Measurements from ENCODE around the gene MND1. TPM values are rescaled to one million over a fixed set of nuclear protein-coding genes. Genes with fewer than 3 reads are reported as not detected.

MND1 gene
- total RNA-seq, 1 experiment from 2014 or later: 19.3 TPM

- H3K4me3 ChIP-seq: no peak overlapping the region
- H3K36me3 ChIP-seq: no peaks in the 10 kb centered on the region
- DNase-seq (ENCODE audit: low read depth in 1 of 2, low spot score in 2 of 2): no peak
- no peaks in the 10 kb centered on the region for H3K9me3 ChIP-seq (replicated peaks)
- no peak overlapping the region for H3K27ac ChIP-seq
- peaks cover 7% of the 10 kb centered on the region for H3K4me1 ChIP-seq (replicated peaks)
- no peaks in the 10 kb centered on the region for H3K27me3 ChIP-seq (replicated peaks)
Observed at GRCh38 chr4:153333874-153334273, 10.6 kb upstream of the MND1 start.

GRCh38 chr4:153335665-153336064, 8.8 kb upstream of the MND1 start:
- H3K9me3 ChIP-seq (replicated peaks): no peaks in the 10 kb centered on the region
- peak in 1 of 2 experiments; percentile 33 for DNase-seq (ENCODE audit: low read depth in 1 of 2, low spot score in 2 of 2)
- peak overlapping the region; percentile 44 for H3K27ac ChIP-seq
- H3K36me3 ChIP-seq: no peaks in the 10 kb centered on the region
- H3K4me1 ChIP-seq (replicated peaks): peaks cover 7% of the 10 kb centered on the region
- H3K4me3 ChIP-seq: no peak overlapping the region
- no peaks in the 10 kb centered on the region for H3K27me3 ChIP-seq (replicated peaks)

DNA sequence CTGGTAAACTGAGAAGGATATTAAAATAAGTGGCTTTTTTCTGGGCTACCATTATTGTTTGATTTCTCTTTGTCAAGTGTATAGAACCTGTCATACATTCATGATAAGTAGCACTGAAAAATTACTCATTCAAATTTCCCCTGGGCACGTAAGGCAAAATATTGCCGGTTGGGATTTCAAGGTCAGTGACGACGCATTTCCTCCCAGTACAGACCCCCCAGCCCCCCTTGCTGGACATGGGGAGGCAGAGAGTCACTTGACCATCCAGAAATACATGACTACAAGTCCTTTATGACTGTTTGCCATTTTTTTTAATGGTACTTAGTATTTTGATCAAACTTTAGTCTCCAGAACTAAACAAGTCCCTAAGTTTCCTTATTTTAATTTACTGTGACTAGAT, 6.8 kb upstream of the MND1 start:
- Histone ChIP-seq H3K9me3 (replicated peaks) (no peaks in the 10 kb centered on the region), H3K36me3 (no peaks in the 10 kb centered on the region)

GRCh38 chr4:153341575-153342090, 2.9 kb upstream of the MND1 start:
- H3K4me3 ChIP-seq: no peak overlapping the region
- peak in 1 of 2 experiments; percentile 48 for DNase-seq (ENCODE audit: low read depth in 1 of 2, low spot score in 2 of 2)
- peak overlapping the region; percentile 21; the same call in 1 of the 2 replicates for H3K27ac ChIP-seq
- H3K27me3 ChIP-seq (replicated peaks): no peaks in the 10 kb centered on the region
- peaks cover 3% of the 10 kb centered on the region; the same call in 1 of the 2 replicates for H3K36me3 ChIP-seq
- peaks cover 27% of the 10 kb centered on the region for H3K4me1 ChIP-seq (replicated peaks)
- H3K9me3 ChIP-seq (replicated peaks): no peaks in the 10 kb centered on the region

More for the DNA sequence above, 6.8 kb upstream of the MND1 start:
- H3K4me3 ChIP-seq: no peak overlapping the region
- no peaks in the 10 kb centered on the region for H3K27me3 ChIP-seq (replicated peaks)
- H3K27ac ChIP-seq: no peak overlapping the region
- H3K4me1 ChIP-seq (replicated peaks): peaks cover 20% of the 10 kb centered on the region
- no peak for DNase-seq (ENCODE audit: low read depth in 1 of 2, low spot score in 2 of 2)

GRCh38 chr4:153342751-153343552, 1.5 kb upstream of the MND1 start:
- Histone ChIP-seq H3K36me3 (peaks cover 3% of the 10 kb centered on the region; the same call in 1 of the 2 replicates), H3K4me1 (replicated peaks) (peaks cover 40% of the 10 kb centered on the region), H3K27ac (no peak overlapping the region), H3K4me3 (no peak overlapping the region), H3K9me3 (replicated peaks) (no peaks in the 10 kb centered on the region), H3K27me3 (replicated peaks) (no peaks in the 10 kb centered on the region)
- DNase-seq (ENCODE audit: low read depth in 1 of 2, low spot score in 2 of 2): no peak

GRCh38 chr4:153345012-153345981, 809 bp downstream of the MND1 start:
- H3K36me3 ChIP-seq: peaks cover 4% of the 10 kb centered on the region
- H3K27me3 ChIP-seq (replicated peaks): no peaks in the 10 kb centered on the region
- H3K9me3 ChIP-seq (replicated peaks): no peaks in the 10 kb centered on the region
- H3K27ac ChIP-seq: peak overlapping the region; percentile 93
- peaks cover 60% of the 10 kb centered on the region for H3K4me1 ChIP-seq (replicated peaks)
- H3K4me3 ChIP-seq: peak overlapping the region; percentile 81
- peak; percentile 69 to 85 for DNase-seq (ENCODE audit: low read depth in 1 of 2, low spot score in 2 of 2)

- Histone ChIP-seq H3K9me3 (replicated peaks) (no peaks in the 10 kb centered on the region), H3K27ac (peak overlapping the region; percentile 93), H3K4me3 (peak overlapping the region; percentile 81), H3K4me1 (replicated peaks) (peaks cover 60% of the 10 kb centered on the region), H3K27me3 (replicated peaks) (no peaks in the 10 kb centered on the region), H3K36me3 (peaks cover 8% of the 10 kb centered on the region)
- no peak for DNase-seq (ENCODE audit: low read depth in 1 of 2, low spot score in 2 of 2)
Observed at GRCh38 chr4:153346031-153346430, 1.5 kb downstream of the MND1 start.

- H3K36me3 ChIP-seq: peaks cover 11% of the 10 kb centered on the region
- no peaks in the 10 kb centered on the region for H3K27me3 ChIP-seq (replicated peaks)
- no peak overlapping the region for H3K4me3 ChIP-seq
- DNase-seq (ENCODE audit: low read depth in 1 of 2, low spot score in 2 of 2): no peak
- H3K9me3 ChIP-seq (replicated peaks): no peaks in the 10 kb centered on the region
- no peak overlapping the region for H3K27ac ChIP-seq
- H3K4me1 ChIP-seq (replicated peaks): peaks cover 57% of the 10 kb centered on the region
Observed at GRCh38 chr4:153346563-153346962, 2.1 kb downstream of the MND1 start.

DNA sequence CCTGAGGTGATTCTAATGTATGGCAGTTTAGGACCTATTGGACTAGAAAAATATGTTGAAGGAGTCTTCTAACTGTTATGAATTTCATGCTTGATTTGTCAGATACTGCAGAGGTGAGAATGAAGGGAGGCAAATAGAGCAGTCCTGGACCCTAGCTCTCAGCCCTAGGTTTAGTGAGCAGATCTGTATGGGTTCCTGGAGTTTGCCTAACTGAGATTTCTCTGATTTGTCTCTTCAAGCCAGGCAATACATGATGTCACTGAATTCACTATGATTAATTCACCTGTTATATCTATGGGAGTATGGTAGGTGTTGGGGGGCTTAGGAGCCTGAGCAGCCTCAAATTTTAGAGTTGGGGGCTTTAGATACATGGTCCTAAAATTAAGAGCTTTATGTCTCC, 2.6 kb downstream of the MND1 start:
- H3K36me3 ChIP-seq: peaks cover 14% of the 10 kb centered on the region
- peak overlapping the region; percentile 31; the same call in 1 of the 2 replicates for H3K27ac ChIP-seq
- DNase-seq (ENCODE audit: low read depth in 1 of 2, low spot score in 2 of 2): no peak
- no peaks in the 10 kb centered on the region for H3K9me3 ChIP-seq (replicated peaks)
- H3K27me3 ChIP-seq (replicated peaks): no peaks in the 10 kb centered on the region
- H3K4me1 ChIP-seq (replicated peaks): peaks cover 51% of the 10 kb centered on the region
- no peak overlapping the region for H3K4me3 ChIP-seq

GRCh38 chr4:153348006-153348405, 3.5 kb downstream of the MND1 start:
- no peaks in the 10 kb centered on the region for H3K27me3 ChIP-seq (replicated peaks)
- peak in 1 of 2 experiments; percentile 52 for DNase-seq (ENCODE audit: low read depth in 1 of 2, low spot score in 2 of 2)
- no peak overlapping the region for H3K4me3 ChIP-seq
- H3K4me1 ChIP-seq (replicated peaks): peaks cover 47% of the 10 kb centered on the region
- no peaks in the 10 kb centered on the region for H3K9me3 ChIP-seq (replicated peaks)
- peak overlapping the region; percentile 31; the same call in 1 of the 2 replicates for H3K27ac ChIP-seq
- peaks cover 17% of the 10 kb centered on the region for H3K36me3 ChIP-seq

- Histone ChIP-seq H3K9me3 (replicated peaks) (no peaks in the 10 kb centered on the region), H3K27me3 (replicated peaks) (no peaks in the 10 kb centered on the region), H3K4me3 (no peak overlapping the region), H3K4me1 (replicated peaks) (peaks cover 44% of the 10 kb centered on the region), H3K27ac (peak overlapping the region; percentile 10; the same call in 1 of the 2 replicates), H3K36me3 (peaks cover 19% of the 10 kb centered on the region)
- DNase-seq (ENCODE audit: low read depth in 1 of 2, low spot score in 2 of 2): peak in 1 of 2 experiments; percentile 59
Observed at GRCh38 chr4:153349206-153349805, 4.8 kb downstream of the MND1 start.

DNA sequence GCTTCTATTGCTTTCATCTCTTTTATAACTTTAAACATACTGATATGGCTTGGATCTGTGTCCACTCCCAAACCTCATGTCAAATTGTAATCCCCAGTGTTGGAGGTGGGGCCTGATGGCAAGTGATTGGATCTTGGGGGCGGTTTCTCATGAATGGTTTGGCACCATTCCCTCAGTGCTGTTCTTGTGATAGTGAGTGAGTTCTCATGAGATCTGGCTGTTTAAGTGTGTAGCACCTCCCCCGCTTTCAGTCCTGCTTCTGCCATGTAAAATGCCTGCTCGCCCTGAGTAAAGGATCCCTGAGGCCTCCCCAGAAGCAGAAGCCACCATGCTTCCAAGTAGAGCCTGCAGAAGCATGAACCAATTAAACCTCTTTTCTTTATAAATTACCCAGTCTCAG, 17.7 kb downstream of the MND1 start:
- Histone ChIP-seq H3K27ac (no peak overlapping the region), H3K27me3 (replicated peaks) (no peaks in the 10 kb centered on the region), H3K4me3 (no peak overlapping the region), H3K9me3 (replicated peaks) (no peaks in the 10 kb centered on the region), H3K36me3 (peaks cover 30% of the 10 kb centered on the region), H3K4me1 (replicated peaks) (peaks cover 11% of the 10 kb centered on the region)
- DNase-seq (ENCODE audit: low read depth in 1 of 2, low spot score in 2 of 2): no peak

- H3K4me1 ChIP-seq (replicated peaks): peaks cover 11% of the 10 kb centered on the region
- H3K9me3 ChIP-seq (replicated peaks): no peaks in the 10 kb centered on the region
- H3K4me3 ChIP-seq: no peak overlapping the region
- peak overlapping the region; percentile 15; the same call in 1 of the 2 replicates for H3K27ac ChIP-seq
- DNase-seq (ENCODE audit: low read depth in 1 of 2, low spot score in 2 of 2): peak; percentile 56 to 74
- H3K36me3 ChIP-seq: peaks cover 21% of the 10 kb centered on the region
- H3K27me3 ChIP-seq (replicated peaks): no peaks in the 10 kb centered on the region
Observed at GRCh38 chr4:153364061-153364460, 19.6 kb downstream of the MND1 start.
